ENCODE data around the gene KCNK3. TPM values are rescaled to one million over a fixed set of nuclear protein-coding genes. Genes with fewer than 3 reads are reported as not detected.
A peak's percentile ranks its signal among the peaks of the same experiment; 100 is the strongest.
"Not testable (repeated sequence)": the region's sequence is repeated elsewhere in the genome, so short reads cannot be mapped to it uniquely, and the experiment has no call there.

KCNK3 gene
- polyA plus RNA-seq, 1 of the 3 experiments (the other 2 are of a cell fraction): 0.16 TPM

GRCh38 chr2:26746934-26747333, 54.4 kb downstream of the KCNK3 start:
- POLR2A ChIA-PET: no interaction called here
- CTCF ChIA-PET: interaction anchor here (0.8 to 22.3 kb wide), 16 partner anchors 10 to 274 kb away, joined by 3 to 944 read pairs (median 10); no protein-coding TSS in a partner anchor
- TF ChIP-seq MXI1 (IDR thresholded peaks at IDR 0.05; ENCODE audit: low read depth, low read length) (no peak), IRF3 (IDR thresholded peaks at IDR 0.05; ENCODE audit: low read depth, low read length) (no peak), NFIC (IDR thresholded peaks at IDR 0.05; ENCODE audit: borderline replicate concordance) (no peak), RXRA (IDR thresholded peaks at IDR 0.05; ENCODE audit: borderline replicate concordance, low read depth) (no peak), SMC3 (IDR thresholded peaks at IDR 0.05; ENCODE audit: low read depth, low read length) (no peak), CHD2 (IDR thresholded peaks at IDR 0.05; ENCODE audit: low read length, partially characterized antibody) (no peak), RFX5 (IDR thresholded peaks at IDR 0.05; ENCODE audit: low read length) (no peak), USF2 (IDR thresholded peaks at IDR 0.05; ENCODE audit: borderline replicate concordance, low read depth, low read length) (no peak)

GRCh38 chr2:26749787-26750420, 57.4 kb downstream of the KCNK3 start:
- DNase-seq; H3K4me3 ChIP-seq (ENCODE audit: low read depth in 2 of 2, low read length in 1 of 2); POLR2A ChIA-PET; H4K20me1 ChIP-seq (ENCODE audit: insufficient read depth); H3K36me3 ChIP-seq (replicated peaks in 1 of 2; ENCODE audit: control insufficient read depth in 1 of 2, insufficient read depth in 2 of 2, low read length in 1 of 2); H3K27me3 ChIP-seq (ENCODE audit: insufficient read depth); H3K4me2 ChIP-seq; H3K9me3 ChIP-seq; H3K9ac ChIP-seq; H3K79me2 ChIP-seq (ENCODE audit: insufficient read depth); H3F3A ChIP-seq (replicated peaks; ENCODE audit: insufficient read depth); H3K9me2 ChIP-seq: not testable (repeated sequence)
- peaks cover 0 to 15% of the 10 kb centered on the region in 2 experiments; a peak in 1 of 4 replicates for H3K4me1 ChIP-seq (ENCODE audit: control insufficient read depth in 1 of 2, insufficient read depth in 2 of 2, low read depth in 1 of 2, low read length in 1 of 2)
- CTCF ChIA-PET: interaction anchor here (0.9 to 22.3 kb wide), 4 partner anchors 20 to 171 kb away, joined by 3 to 944 read pairs (median 82); no protein-coding TSS in a partner anchor
- H3K27ac ChIP-seq (ENCODE audit: low read depth in 2 of 2, low read length in 1 of 2): 0 out of 4 replicates have a peak overlapping the region, but pooled peaks of 1 of the 2 experiments have one; percentile 29
- H2AFZ ChIP-seq (ENCODE audit: low read depth): peak overlapping the region; percentile 25; the same call in 1 of the 2 replicates
- 64% methylated on average over 8 of the region's 8 CpGs for WGBS (ENCODE audit: low lambda C conversion rate)

More at GRCh38 chr2:26746934-26747333, 54.4 kb downstream of the KCNK3 start:
- H3K79me2 ChIP-seq (ENCODE audit: insufficient read depth): no peaks in the 10 kb centered on the region
- H3K4me2 ChIP-seq: no peak overlapping the region
- H2AFZ ChIP-seq (ENCODE audit: low read depth): no peak overlapping the region
- no peaks in the 10 kb centered on the region for H4K20me1 ChIP-seq (ENCODE audit: insufficient read depth)
- H3K27ac ChIP-seq (ENCODE audit: low read depth in 2 of 2, low read length in 1 of 2): no peak overlapping the region
- no peak overlapping the region for H3K4me3 ChIP-seq (ENCODE audit: low read depth in 2 of 2, low read length in 1 of 2)
- DNase-seq: no peak
- H3K36me3 ChIP-seq (replicated peaks in 1 of 2; ENCODE audit: control insufficient read depth in 1 of 2, insufficient read depth in 2 of 2, low read length in 1 of 2): no peaks in the 10 kb centered on the region
- no peaks in the 10 kb centered on the region for H3K27me3 ChIP-seq (ENCODE audit: insufficient read depth)
- WGBS (ENCODE audit: low lambda C conversion rate): 63% methylated on average over 3 of the region's 3 CpGs
- no peak overlapping the region for H3K9ac ChIP-seq
- H3F3A ChIP-seq (replicated peaks; ENCODE audit: insufficient read depth): no peaks in the 10 kb centered on the region
- H3K9me2 ChIP-seq: no peaks in the 10 kb centered on the region
- H3K4me1 ChIP-seq (ENCODE audit: control insufficient read depth in 1 of 2, insufficient read depth in 2 of 2, low read depth in 1 of 2, low read length in 1 of 2): peaks cover 0 to 3% of the 10 kb centered on the region in 2 experiments; a peak in 1 of 4 replicates
- H3K9me3 ChIP-seq: no peaks in the 10 kb centered on the region

- H3K4me1 ChIP-seq (ENCODE audit: control insufficient read depth in 1 of 2, insufficient read depth in 2 of 2, low read depth in 1 of 2, low read length in 1 of 2): peaks cover 0 to 20% of the 10 kb centered on the region in 2 experiments; a peak in 1 of 4 replicates
- H3K9me3 ChIP-seq; H3K4me2 ChIP-seq; H3K9me2 ChIP-seq; H3K27me3 ChIP-seq (ENCODE audit: insufficient read depth); H3K36me3 ChIP-seq (replicated peaks in 1 of 2; ENCODE audit: control insufficient read depth in 1 of 2, insufficient read depth in 2 of 2, low read length in 1 of 2); H3K9ac ChIP-seq; H3K79me2 ChIP-seq (ENCODE audit: insufficient read depth); H2AFZ ChIP-seq (ENCODE audit: low read depth); DNase-seq; H3K27ac ChIP-seq (ENCODE audit: low read depth in 2 of 2, low read length in 1 of 2); POLR2A ChIA-PET; H4K20me1 ChIP-seq (ENCODE audit: insufficient read depth); H3K4me3 ChIP-seq (ENCODE audit: low read depth in 2 of 2, low read length in 1 of 2); H3F3A ChIP-seq (replicated peaks; ENCODE audit: insufficient read depth): not testable (repeated sequence)
- 88% methylated on average over 11 of the region's 11 CpGs for WGBS (ENCODE audit: low lambda C conversion rate)
- CTCF ChIA-PET: interaction anchor here (1.5 to 5.6 kb wide), 2 partner anchors 9 to 144 kb away, joined by 3 to 62 read pairs; no protein-coding TSS in a partner anchor
Observed at GRCh38 chr2:26750467-26750866, 57.9 kb downstream of the KCNK3 start.

Data from SK-N-SH (cell line).